Cardiac muscle cell (in vitro differentiated cells and primary cell): Measurements from ENCODE around the gene USP17L11. TPM values are rescaled to one million over a fixed set of nuclear protein-coding genes. Genes with fewer than 3 reads are reported as not detected.
"Not testable (repeated sequence)": the region's sequence is repeated elsewhere in the genome, so short reads cannot be mapped to it uniquely, and the experiment has no call there.

Experiments used
- DNase-seq, 2 donors: peaks; one replicate each; pipeline versions ENCODE4 v3.0.0 to v3.0.0-alpha.2; 2010 to 2017; ENCODE audit warnings: low read depth in 1 of 2, low spot score in 1 of 2
- H3K27ac ChIP-seq: fragments of 200-600 bp; sonication (generic); 2 replicates; pipeline ENCODE4 v1.5.1; 2016
- H3K27me3 ChIP-seq: fragments of 200-600 bp; sonication (generic); 2 replicates; pipeline ENCODE4 v1.6.0; 2016; ENCODE audit warnings: control low read depth
- H3K36me3 ChIP-seq: fragments of 200-600 bp; sonication (generic); 2 replicates; pipeline ENCODE4 v1.5.1; 2016; ENCODE audit warnings: control low read depth
- H3K4me1 ChIP-seq: fragments of 200-600 bp; sonication (generic); 2 replicates; pipeline ENCODE4 v1.8.1; 2017; ENCODE audit warnings: low read depth, mild to moderate bottlenecking, mixed run types
- H3K4me3 ChIP-seq: fragments of 200-600 bp; sonication (generic); 2 replicates; pipeline ENCODE4 v1.5.1; 2016; ENCODE audit warnings: mild to moderate bottlenecking
- H3K9me3 ChIP-seq: fragments of 200-600 bp; sonication (generic); 2 replicates; pipeline ENCODE4 v1.5.1; 2017; ENCODE audit warnings: low read depth, mild to moderate bottlenecking, control low read depth
- polyA plus RNA-seq: library from polyadenylated mRNA; unstranded; fragments of >200 nt; fragmentation: Nextera tagmentation; extraction: Ambion mirVana; gene quantifications from 2 replicates; pipeline ENCODE4 v1.2.1, GENCODE V29; 2016
- total RNA-seq: library from RNA; depleted of rRNA; stranded (reverse); fragments of >200 nt; gene quantifications from 2 replicates; pipeline ENCODE4 v1.2.3, GENCODE V29; 2016

USP17L11 gene, protein sequence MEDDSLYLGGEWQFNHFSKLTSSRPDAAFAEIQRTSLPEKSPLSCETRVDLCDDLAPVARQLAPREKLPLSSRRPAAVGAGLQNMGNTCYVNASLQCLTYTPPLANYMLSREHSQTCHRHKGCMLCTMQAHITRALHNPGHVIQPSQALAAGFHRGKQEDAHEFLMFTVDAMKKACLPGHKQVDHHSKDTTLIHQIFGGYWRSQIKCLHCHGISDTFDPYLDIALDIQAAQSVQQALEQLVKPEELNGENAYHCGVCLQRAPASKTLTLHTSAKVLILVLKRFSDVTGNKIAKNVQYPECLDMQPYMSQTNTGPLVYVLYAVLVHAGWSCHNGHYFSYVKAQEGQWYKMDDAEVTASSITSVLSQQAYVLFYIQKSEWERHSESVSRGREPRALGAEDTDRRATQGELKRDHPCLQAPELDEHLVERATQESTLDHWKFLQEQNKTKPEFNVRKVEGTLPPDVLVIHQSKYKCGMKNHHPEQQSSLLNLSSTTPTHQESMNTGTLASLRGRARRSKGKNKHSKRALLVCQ
- total RNA-seq (not detected in 2 replicates), polyA plus RNA-seq (not detected in 2 replicates)

DNA sequence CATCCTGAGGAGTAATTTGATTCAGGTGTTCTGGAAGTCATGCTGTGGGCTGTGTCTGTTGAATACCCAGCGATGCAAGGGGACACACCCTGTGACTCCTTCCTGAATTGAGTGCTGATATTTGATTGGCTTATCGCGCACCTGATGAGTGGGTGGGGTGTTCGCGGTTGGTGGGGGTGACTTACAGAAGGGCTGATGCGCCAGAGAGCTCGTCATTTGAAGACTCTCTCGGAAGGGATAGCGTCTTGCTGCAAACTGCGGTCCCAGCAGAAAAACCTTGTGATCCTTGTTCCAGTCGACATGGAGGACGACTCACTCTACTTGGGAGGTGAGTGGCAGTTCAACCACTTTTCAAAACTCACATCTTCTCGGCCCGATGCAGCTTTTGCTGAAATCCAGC, at the start of gene USP17L11:
USP17L11 (plus strand) TSS at position 301 of the 400 bp plus-strand sequence; CDS start at position 301, 0 bp downstream.
- not testable (repeated sequence) for H3K27ac ChIP-seq, H3K9me3 ChIP-seq, H3K4me1 ChIP-seq, H3K27me3 ChIP-seq, H3K4me3 ChIP-seq, DNase-seq, H3K36me3 ChIP-seq

DNA sequence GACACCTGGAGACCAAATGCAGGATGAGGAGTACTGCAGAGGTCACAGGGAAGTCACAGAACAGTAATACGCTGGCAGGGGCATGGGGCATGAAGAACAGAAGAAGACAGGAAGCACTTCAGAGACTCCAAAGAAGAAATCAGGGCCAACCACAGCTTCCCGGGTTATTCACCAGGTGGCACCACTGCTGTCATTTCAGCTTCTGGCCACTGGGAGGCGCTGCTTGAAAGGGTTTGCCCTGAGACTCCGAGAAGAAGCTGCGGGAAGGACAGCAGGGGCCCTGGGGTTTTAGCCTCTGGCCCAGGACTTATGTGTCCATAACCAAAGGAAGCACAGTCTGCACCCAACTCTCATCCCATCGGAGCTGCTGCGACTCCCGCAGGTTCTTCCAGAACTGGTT, 49.2 kb upstream of the USP17L11 start:
- DNase-seq, H3K27ac ChIP-seq, H3K27me3 ChIP-seq, H3K36me3 ChIP-seq, H3K4me1 ChIP-seq, H3K4me3 ChIP-seq, H3K9me3 ChIP-seq: not testable (repeated sequence)

DNA sequence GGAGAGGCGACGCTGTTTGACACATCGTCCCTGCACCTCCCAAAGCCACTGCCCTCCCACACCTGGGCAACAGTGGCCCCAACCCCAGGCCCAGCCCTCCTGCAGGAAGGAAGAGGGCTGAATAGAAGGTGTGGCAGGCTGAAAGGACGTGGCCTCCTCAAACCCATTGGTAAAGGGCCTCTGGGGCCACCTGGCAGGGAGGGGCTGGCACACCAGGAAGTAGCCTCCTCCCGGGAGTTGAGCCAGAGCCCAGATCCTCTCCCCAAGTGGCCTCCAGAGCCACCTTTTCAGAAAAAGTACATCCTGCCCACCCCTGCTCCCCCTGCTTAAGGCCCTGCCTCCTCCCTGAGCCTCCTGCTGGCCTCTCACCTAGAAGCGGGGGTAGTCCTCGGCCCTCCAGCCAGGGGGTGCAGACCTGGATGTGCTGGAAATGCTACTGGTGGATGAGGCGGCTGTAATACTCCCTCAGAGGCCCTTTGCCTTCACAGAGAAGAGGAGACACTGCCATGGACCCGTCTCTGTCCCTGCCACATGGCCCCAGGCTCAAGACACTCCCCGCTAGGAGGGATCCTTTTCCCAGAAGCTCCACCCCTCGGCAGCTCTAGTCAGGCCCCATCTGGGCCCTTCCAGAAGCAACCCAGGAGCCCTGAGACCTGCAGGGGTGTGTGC, 45.3 kb upstream of the USP17L11 start, which contains the start of gene FAM90A26:
FAM90A26 (plus strand) TSS at position 619 of the 669 bp plus-strand sequence. CDS start 2,764 bp downstream, outside the sequence.
- H3K9me3 ChIP-seq, H3K27me3 ChIP-seq, H3K4me3 ChIP-seq, H3K27ac ChIP-seq, DNase-seq, H3K4me1 ChIP-seq, H3K36me3 ChIP-seq: not testable (repeated sequence)

DNA sequence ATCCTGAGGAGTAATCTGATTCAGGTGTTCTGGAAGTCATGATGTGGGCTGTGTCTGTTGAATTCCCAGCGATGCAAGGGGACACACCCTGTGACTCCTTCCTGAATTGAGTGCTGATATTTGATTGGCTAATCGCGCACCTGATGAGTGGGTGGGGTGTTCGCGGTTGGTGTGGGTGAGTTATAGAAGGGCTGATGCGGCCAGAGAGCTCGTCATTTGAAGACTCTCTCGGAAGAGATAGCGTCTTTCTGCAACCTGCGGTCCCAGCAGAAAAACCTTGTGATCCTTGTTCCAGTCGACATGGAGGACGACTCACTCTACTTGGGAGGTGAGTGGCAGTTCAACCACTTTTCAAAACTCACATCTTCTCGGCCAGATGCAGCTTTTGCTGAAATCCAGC, 4.8 kb upstream of the USP17L11 start, which contains the start of gene USP17L10:
USP17L10 (plus strand) TSS at position 301 of the 400 bp plus-strand sequence; CDS start at position 301, 0 bp downstream.
- not testable (repeated sequence) for H3K4me3 ChIP-seq, H3K4me1 ChIP-seq, H3K36me3 ChIP-seq, H3K27ac ChIP-seq, H3K9me3 ChIP-seq, H3K27me3 ChIP-seq, DNase-seq

DNA sequence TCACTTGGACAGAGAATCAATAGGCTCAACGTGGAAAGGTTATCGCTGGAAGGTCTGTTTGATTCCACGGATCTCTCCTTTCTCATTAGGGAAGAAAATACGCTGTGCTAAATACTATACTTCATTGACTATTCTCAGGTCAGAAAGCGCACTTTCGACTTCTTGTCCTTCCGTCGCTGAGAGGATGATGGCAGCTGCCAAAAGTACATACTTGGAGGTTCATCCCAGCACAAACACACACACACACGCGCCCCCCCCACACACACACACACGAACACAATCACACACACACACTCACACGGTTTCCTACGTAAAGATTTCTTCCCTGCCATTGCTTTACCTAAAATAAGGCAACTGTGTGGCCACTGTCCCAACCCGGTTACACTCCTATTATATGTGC, 504 bp upstream of the USP17L11 start:
- not testable (repeated sequence) for DNase-seq, H3K27me3 ChIP-seq, H3K9me3 ChIP-seq, H3K36me3 ChIP-seq, H3K4me1 ChIP-seq, H3K27ac ChIP-seq, H3K4me3 ChIP-seq

DNA sequence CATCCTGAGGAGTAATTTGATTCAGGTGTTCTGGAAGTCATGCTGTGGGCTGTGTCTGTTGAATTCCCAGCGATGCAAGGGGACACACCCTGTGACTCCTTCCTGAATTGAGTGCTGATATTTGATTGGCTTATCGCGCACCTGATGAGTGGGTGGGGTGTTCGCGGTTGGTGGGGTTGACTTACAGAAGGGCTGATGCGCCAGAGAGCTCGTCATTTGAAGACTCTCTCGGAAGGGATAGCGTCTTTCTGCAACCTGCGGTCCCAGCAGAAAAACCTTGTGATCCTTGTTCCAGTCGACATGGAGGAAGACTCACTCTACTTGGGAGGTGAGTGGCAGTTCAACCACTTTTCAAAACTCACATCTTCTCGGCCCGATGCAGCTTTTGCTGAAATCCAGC, 4.6 kb downstream of the USP17L11 start, which contains the start of gene USP17L12:
USP17L12 (plus strand) TSS at position 301 of the 400 bp plus-strand sequence; CDS start at position 301, 0 bp downstream.
- H3K4me3 ChIP-seq, H3K27me3 ChIP-seq, H3K36me3 ChIP-seq, H3K4me1 ChIP-seq, DNase-seq, H3K9me3 ChIP-seq, H3K27ac ChIP-seq: not testable (repeated sequence)

DNA sequence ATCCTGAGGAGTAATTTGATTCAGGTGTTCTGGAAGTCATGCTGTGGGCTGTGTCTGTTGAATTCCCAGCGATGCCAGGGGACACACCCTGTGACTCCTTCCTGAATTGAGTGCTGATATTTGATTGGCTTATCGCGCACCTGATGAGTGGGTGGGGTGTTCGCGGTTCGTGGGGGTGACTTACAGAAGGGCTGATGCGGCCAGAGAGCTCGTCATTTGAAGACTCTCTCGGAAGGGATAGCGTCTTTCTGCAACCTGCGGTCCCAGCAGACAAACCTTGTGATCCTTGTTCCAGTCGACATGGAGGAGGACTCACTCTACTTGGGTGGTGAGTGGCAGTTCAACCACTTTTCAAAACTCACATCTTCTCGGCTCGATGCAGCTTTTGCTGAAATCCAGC, 9.4 kb downstream of the USP17L11 start, which contains the start of gene USP17L13:
USP17L13 (plus strand) TSS at position 301 of the 400 bp plus-strand sequence; CDS start at position 301, 0 bp downstream.
- not testable (repeated sequence) for H3K27me3 ChIP-seq, H3K36me3 ChIP-seq, H3K27ac ChIP-seq, H3K4me1 ChIP-seq, H3K9me3 ChIP-seq, DNase-seq, H3K4me3 ChIP-seq

DNA sequence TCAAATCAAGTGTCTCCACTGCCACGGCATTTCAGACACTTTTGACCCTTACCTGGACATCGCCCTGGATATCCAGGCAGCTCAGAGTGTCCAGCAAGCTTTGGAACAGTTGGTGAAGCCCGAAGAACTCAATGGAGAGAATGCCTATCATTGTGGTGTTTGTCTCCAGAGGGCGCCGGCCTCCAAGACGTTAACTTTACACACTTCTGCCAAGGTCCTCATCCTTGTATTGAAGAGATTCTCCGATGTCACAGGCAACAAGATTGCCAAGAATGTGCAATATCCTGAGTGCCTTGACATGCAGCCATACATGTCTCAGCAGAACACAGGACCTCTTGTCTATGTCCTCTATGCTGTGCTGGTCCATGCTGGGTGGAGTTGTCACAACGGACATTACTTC, 15.0 kb downstream of the USP17L11 start:
- H3K27me3 ChIP-seq, H3K9me3 ChIP-seq, H3K4me1 ChIP-seq, DNase-seq, H3K4me3 ChIP-seq, H3K27ac ChIP-seq, H3K36me3 ChIP-seq: not testable (repeated sequence)

DNA sequence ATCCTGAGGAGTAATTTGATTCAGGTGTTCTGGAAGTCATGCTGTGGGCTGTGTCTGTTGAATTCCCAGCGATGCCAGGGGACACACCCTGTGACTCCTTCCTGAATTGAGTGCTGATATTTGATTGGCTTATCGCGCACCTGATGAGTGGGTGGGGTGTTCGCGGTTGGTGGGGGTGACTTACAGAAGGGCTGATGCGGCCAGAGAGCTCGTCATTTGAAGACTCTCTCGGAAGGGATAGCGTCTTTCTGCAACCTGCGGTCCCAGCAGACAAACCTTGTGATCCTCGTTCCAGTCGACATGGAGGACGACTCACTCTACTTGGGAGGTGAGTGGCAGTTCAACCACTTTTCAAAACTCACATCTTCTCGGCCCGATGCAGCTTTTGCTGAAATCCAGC, 18.9 kb downstream of the USP17L11 start, which contains the start of gene USP17L15:
USP17L15 (plus strand) TSS at position 301 of the 400 bp plus-strand sequence; CDS start at position 301, 0 bp downstream.
- H3K36me3 ChIP-seq, H3K27me3 ChIP-seq, H3K4me3 ChIP-seq, H3K9me3 ChIP-seq, DNase-seq, H3K4me1 ChIP-seq, H3K27ac ChIP-seq: not testable (repeated sequence)

DNA sequence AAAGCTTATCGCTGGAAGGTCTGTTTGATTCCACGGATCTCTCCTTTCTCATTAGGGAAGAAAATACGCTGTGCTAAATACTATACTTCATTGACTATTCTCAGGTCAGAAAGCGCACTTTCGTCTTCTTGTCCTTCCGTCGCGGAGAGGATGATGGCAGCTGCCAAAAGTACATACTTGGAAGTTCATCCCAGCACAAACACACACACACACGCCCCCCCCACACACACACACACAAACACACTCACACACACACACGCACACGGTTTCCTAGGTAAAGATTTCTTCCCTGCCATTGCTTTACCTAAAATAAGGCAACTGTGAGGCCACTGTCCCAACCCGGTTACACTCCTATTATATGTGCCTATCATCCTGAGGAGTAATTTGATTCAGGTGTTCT, 23.3 kb downstream of the USP17L11 start:
- H3K4me3 ChIP-seq, H3K27me3 ChIP-seq, H3K27ac ChIP-seq, H3K4me1 ChIP-seq, H3K9me3 ChIP-seq, H3K36me3 ChIP-seq: not testable (repeated sequence)
- peak; percentile 0 for DNase-seq

DNA sequence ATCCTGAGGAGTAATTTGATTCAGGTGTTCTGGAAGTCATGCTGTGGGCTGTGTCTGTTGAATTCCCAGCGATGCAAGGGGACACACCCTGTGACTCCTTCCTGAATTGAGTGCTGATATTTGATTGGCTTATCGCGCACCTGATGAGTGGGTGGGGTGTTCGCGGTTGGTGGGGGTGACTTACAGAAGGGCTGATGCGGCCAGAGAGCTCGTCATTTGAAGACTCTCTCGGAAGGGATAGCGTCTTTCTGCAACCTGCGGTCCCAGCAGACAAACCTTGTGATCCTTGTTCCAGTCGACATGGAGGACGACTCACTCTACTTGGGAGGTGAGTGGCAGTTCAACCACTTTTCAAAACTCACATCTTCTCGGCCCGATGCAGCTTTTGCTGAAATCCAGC, 28.4 kb downstream of the USP17L11 start, which contains the start of gene USP17L17:
USP17L17 (plus strand) TSS at position 301 of the 400 bp plus-strand sequence; CDS start at position 301, 0 bp downstream.
- not testable (repeated sequence) for H3K36me3 ChIP-seq, H3K9me3 ChIP-seq, H3K27me3 ChIP-seq, H3K4me3 ChIP-seq, DNase-seq, H3K4me1 ChIP-seq, H3K27ac ChIP-seq

DNA sequence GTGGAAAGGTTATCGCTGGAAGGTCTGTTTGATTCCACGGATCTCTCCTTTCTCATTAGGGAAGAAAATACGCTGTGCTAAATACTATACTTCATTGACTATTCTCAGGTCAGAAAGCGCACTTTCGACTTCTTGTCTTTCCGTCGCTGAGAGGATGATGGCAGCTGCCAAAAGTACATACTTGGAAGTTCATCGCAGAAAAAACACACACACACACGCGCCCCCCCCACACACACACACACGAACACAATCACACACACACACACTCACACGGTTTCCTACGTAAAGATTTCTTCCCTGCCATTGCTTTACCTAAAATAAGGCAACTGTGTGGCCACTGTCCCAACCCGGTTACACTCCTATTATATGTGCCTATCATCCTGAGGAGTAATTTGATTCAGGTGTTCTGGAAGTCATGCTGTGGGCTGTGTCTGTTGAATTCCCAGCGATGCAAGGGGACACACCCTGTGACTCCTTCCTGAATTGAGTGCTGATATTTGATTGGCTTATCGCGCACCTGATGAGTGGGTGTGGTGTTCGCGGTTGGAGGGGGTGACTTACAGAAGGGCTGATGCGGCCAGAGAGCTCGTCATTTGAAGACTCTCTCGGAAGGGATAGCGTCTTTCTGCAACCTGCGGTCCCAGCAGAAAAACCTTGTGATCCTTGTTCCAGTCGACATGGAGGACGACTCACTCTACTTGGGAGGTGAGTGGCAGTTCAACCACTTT, 32.9 kb downstream of the USP17L11 start, which contains the start of gene USP17L18:
USP17L18 (plus strand) TSS at position 678 of the 728 bp plus-strand sequence; CDS start at position 678, 0 bp downstream.
- not testable (repeated sequence) for H3K4me1 ChIP-seq, H3K4me3 ChIP-seq, H3K27ac ChIP-seq, H3K27me3 ChIP-seq, H3K36me3 ChIP-seq, H3K9me3 ChIP-seq
- DNase-seq, result peak in 1 of 2 donors; percentile 0

DNA sequence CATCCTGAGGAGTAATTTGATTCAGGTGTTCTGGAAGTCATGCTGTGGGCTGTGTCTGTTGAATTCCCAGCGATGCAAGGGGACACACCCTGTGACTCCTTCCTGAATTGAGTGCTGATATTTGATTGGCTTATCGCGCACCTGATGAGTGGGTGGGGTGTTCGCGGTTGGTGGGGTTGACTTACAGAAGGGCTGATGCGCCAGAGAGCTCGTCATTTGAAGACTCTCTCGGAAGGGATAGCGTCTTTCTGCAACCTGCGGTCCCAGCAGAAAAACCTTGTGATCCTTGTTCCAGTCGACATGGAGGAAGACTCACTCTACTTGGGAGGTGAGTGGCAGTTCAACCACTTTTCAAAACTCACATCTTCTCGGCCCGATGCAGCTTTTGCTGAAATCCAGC, 37.9 kb downstream of the USP17L11 start, which contains the start of gene USP17L19:
USP17L19 (plus strand) TSS at position 301 of the 400 bp plus-strand sequence; CDS start at position 301, 0 bp downstream.
- not testable (repeated sequence) for H3K4me1 ChIP-seq, H3K9me3 ChIP-seq, H3K36me3 ChIP-seq, H3K27ac ChIP-seq, DNase-seq, H3K27me3 ChIP-seq, H3K4me3 ChIP-seq
